Neural cell (in vitro differentiated cells): Measurements from ENCODE around the gene NRG2. TPM values are rescaled to one million over a fixed set of nuclear protein-coding genes. Genes with fewer than 3 reads are reported as not detected.

Experiments used
- H2AFZ ChIP-seq: fragments of 200-600, 300-800 bp; sonication (generic), shearing (Covaris generic); 2 replicates; pipeline ENCODE4 v1.6.0; 2014; ENCODE audit warnings: low read depth, mild to moderate bottlenecking, antibody characterized with exemption, low read length, moderate library complexity
- H3F3A ChIP-seq: fragments of 200-600 bp; shearing (Covaris generic); 2 replicates; pipeline ENCODE4 v1.6.1; 2016; ENCODE audit warnings: mild to moderate bottlenecking, moderate library complexity, mixed read lengths, antibody characterized with exemption, low read length; ENCODE audit not compliant: insufficient read depth, poor library complexity, severe bottlenecking
- H3K27ac ChIP-seq: fragments of 200-600, 300-800 bp; sonication (generic), shearing (Covaris generic); 2 replicates; pipeline ENCODE4 v1.5.1; 2014; ENCODE audit warnings: mild to moderate bottlenecking, low read length, moderate library complexity
- H3K27me3 ChIP-seq: fragments of 300-800, 200-600 bp; sonication (generic), shearing (Covaris generic); 2 replicates; pipeline ENCODE4 v1.6.0; 2014; ENCODE audit warnings: mild to moderate bottlenecking, low read depth, low read length, moderate library complexity; ENCODE audit not compliant: insufficient read depth
- H3K36me3 ChIP-seq: fragments of 300-800, 200-600 bp; sonication (generic), shearing (Covaris generic); 2 replicates; pipeline ENCODE4 v1.5.1; 2014; ENCODE audit warnings: mild to moderate bottlenecking, antibody characterized with exemption, low read length, moderate library complexity; ENCODE audit not compliant: insufficient read depth
- H3K4me2 ChIP-seq: fragments of 300-800, 200-600 bp; sonication (generic), shearing (Covaris generic); 2 replicates; pipeline ENCODE4 v1.6.0; 2014; ENCODE audit warnings: mild to moderate bottlenecking, low read length
- H3K4me3 ChIP-seq: fragments of 300-800, 200-600 bp; sonication (generic), shearing (Covaris generic); 2 replicates; pipeline ENCODE4 v1.5.1; 2014; ENCODE audit warnings: mild to moderate bottlenecking, low read length, moderate library complexity
- H3K79me2 ChIP-seq: fragments of 200-600 bp; shearing (Covaris generic); replicated peaks from 2 replicates; pipeline ENCODE4 v1.6.0; 2014; ENCODE audit warnings: mild to moderate bottlenecking, low read length, moderate library complexity; ENCODE audit not compliant: insufficient read depth
- H3K9ac ChIP-seq: fragments of 300-800, 200-600 bp; sonication (generic), shearing (Covaris generic); 2 replicates; pipeline ENCODE4 v1.6.1; 2016; ENCODE audit warnings: mild to moderate bottlenecking, low read length, mixed read lengths
- H3K9me2 ChIP-seq: fragments of 200-600 bp; shearing (Covaris generic); 2 replicates; pipeline ENCODE4 v1.6.1; 2016; ENCODE audit warnings: mild to moderate bottlenecking, low read length, mixed read lengths; ENCODE audit not compliant: insufficient read depth
- H3K9me3 ChIP-seq: fragments of 200-600, 300-800 bp; sonication (generic), shearing (Covaris generic); 2 replicates; pipeline ENCODE4 v1.6.1; 2016; ENCODE audit warnings: mild to moderate bottlenecking, mixed run types, low read length, moderate library complexity, mixed read lengths
- H4K20me1 ChIP-seq: fragments of 200-600 bp; shearing (Covaris generic); 2 replicates; pipeline ENCODE4 v1.6.1; 2016; ENCODE audit warnings: mild to moderate bottlenecking, mixed run types; ENCODE audit not compliant: insufficient read depth
- CTCF ChIP-seq: fragments of 450-650 bp; IDR thresholded peaks from 2 replicates; pipeline ENCODE4 v1.5.1; 2014; ENCODE audit warnings: antibody characterized with exemption, mild to moderate bottlenecking, moderate library complexity; ENCODE audit not compliant: poor library complexity, severe bottlenecking
- EP300 ChIP-seq: fragments of 450-650 bp; conservative IDR thresholded peaks from 2 replicates; pipeline ENCODE4 v1.6.1; 2014; ENCODE audit warnings: antibody characterized with exemption, mild to moderate bottlenecking, moderate library complexity; ENCODE audit not compliant: poor library complexity, severe bottlenecking
- EZH2 ChIP-seq: fragments of 200-600, 300-800 bp; shearing (Covaris generic), sonication (generic); IDR thresholded peaks from 2 replicates; pipeline ENCODE4 v1.6.1; 2014; ENCODE audit warnings: antibody characterized with exemption, low read length, borderline replicate concordance, mild to moderate bottlenecking; ENCODE audit not compliant: insufficient read depth, poor library complexity, severe bottlenecking
- MXI1 ChIP-seq: fragments of 450-650 bp; conservative IDR thresholded peaks from 2 replicates; pipeline ENCODE4 v1.6.1; 2014; ENCODE audit warnings: antibody characterized with exemption, mild to moderate bottlenecking; ENCODE audit not compliant: poor library complexity, severe bottlenecking
- POLR2AphosphoS5 ChIP-seq: IDR thresholded peaks from 2 replicates; pipeline ENCODE4 v1.6.1; 2012
- RAD21 ChIP-seq: fragments of 450-650 bp; conservative IDR thresholded peaks from 2 replicates; pipeline ENCODE4 v1.6.1; 2014; ENCODE audit warnings: antibody characterized with exemption, mild to moderate bottlenecking, moderate library complexity
- SMC3 ChIP-seq: fragments of 450-650 bp; conservative IDR thresholded peaks from 2 replicates; pipeline ENCODE4 v1.6.1; 2014; ENCODE audit warnings: antibody characterized with exemption, mild to moderate bottlenecking, moderate library complexity; ENCODE audit not compliant: poor library complexity
- TAF1 ChIP-seq: IDR thresholded peaks from 2 replicates; pipeline ENCODE4 v1.6.1; 2012; ENCODE audit warnings: low read depth
- polyA plus RNA-seq: library from polyadenylated mRNA; depleted of rRNA; stranded (reverse); fragments of >200 nt; gene quantifications from 2 replicates; pipeline ENCODE4 v1.2.3, GENCODE V29; 2014
- TF ChIP-seq, protein P1 (sequence below): IDR thresholded peaks from 2 replicates; pipeline ENCODE4 v1.6.1; 2012; ENCODE audit warnings: borderline replicate concordance

NRG2 gene
- polyA plus RNA-seq, 1 donor from 2014 or later: 5.4 TPM

GRCh38 chr5:139861889-139862207 lies 181.3 kb downstream of the NRG2 start:
- H3K79me2 ChIP-seq: no peaks in the 10 kb centered on the region
- H3K27me3 ChIP-seq: no peaks in the 10 kb centered on the region
- no peaks in the 10 kb centered on the region for H3K36me3 ChIP-seq
- no peaks in the 10 kb centered on the region for H4K20me1 ChIP-seq
- H2AFZ ChIP-seq: no peak overlapping the region
- H3F3A ChIP-seq: no peaks in the 10 kb centered on the region
- no peak overlapping the region for H3K27ac ChIP-seq
- no peak overlapping the region for H3K4me3 ChIP-seq
- TF ChIP-seq MXI1: no peak
- TF ChIP-seq CTCF: no peak
- no peak for TF ChIP-seq RAD21
- TF ChIP-seq TAF1: no peak
- no peak for TF ChIP-seq SMC3
- TF ChIP-seq EZH2: no peak
- TF ChIP-seq POLR2AphosphoS5: no peak
- no peak for TF ChIP-seq EP300
- TF ChIP-seq, protein P1, sequence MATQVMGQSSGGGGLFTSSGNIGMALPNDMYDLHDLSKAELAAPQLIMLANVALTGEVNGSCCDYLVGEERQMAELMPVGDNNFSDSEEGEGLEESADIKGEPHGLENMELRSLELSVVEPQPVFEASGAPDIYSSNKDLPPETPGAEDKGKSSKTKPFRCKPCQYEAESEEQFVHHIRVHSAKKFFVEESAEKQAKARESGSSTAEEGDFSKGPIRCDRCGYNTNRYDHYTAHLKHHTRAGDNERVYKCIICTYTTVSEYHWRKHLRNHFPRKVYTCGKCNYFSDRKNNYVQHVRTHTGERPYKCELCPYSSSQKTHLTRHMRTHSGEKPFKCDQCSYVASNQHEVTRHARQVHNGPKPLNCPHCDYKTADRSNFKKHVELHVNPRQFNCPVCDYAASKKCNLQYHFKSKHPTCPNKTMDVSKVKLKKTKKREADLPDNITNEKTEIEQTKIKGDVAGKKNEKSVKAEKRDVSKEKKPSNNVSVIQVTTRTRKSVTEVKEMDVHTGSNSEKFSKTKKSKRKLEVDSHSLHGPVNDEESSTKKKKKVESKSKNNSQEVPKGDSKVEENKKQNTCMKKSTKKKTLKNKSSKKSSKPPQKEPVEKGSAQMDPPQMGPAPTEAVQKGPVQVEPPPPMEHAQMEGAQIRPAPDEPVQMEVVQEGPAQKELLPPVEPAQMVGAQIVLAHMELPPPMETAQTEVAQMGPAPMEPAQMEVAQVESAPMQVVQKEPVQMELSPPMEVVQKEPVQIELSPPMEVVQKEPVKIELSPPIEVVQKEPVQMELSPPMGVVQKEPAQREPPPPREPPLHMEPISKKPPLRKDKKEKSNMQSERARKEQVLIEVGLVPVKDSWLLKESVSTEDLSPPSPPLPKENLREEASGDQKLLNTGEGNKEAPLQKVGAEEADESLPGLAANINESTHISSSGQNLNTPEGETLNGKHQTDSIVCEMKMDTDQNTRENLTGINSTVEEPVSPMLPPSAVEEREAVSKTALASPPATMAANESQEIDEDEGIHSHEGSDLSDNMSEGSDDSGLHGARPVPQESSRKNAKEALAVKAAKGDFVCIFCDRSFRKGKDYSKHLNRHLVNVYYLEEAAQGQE: no peak
- H3K9me3 ChIP-seq: no peaks in the 10 kb centered on the region
- no peaks in the 10 kb centered on the region for H3K9me2 ChIP-seq
- H3K4me2 ChIP-seq: no peak overlapping the region
- H3K9ac ChIP-seq: no peak overlapping the region

GRCh38 chr5:139861021-139861888 lies 181.8 kb downstream of the NRG2 start:
- Histone ChIP-seq H3K9me2 (no peaks in the 10 kb centered on the region), H2AFZ (no peak overlapping the region), H3K9ac (no peak overlapping the region), H3F3A (no peaks in the 10 kb centered on the region), H3K27me3 (no peaks in the 10 kb centered on the region), H3K27ac (no peak overlapping the region), H3K79me2 (no peaks in the 10 kb centered on the region), H3K9me3 (no peaks in the 10 kb centered on the region), H3K4me3 (no peak overlapping the region), H3K4me2 (no peak overlapping the region), H3K36me3 (no peaks in the 10 kb centered on the region), H4K20me1 (no peaks in the 10 kb centered on the region)
- TF ChIP-seq MXI1: no peak
- no peak for TF ChIP-seq POLR2AphosphoS5
- TF ChIP-seq SMC3: no peak
- no peak for TF ChIP-seq EP300
- TF ChIP-seq, protein P1: no peak
- no peak for TF ChIP-seq TAF1
- TF ChIP-seq RAD21: no peak
- no peak for TF ChIP-seq CTCF
- no peak for TF ChIP-seq EZH2
